GM19193 (cell line): Measurements from ENCODE around the gene SLC9A5.

Source experiments
- POLR2A ChIP-seq: IDR thresholded peaks from 4 replicates; pipeline ENCODE4 v1.6.1; 2011; ENCODE audit not compliant: insufficient read depth, insufficient read length; ENCODE audit errors: extremely low read depth

The SLC9A5 gene

DNA sequence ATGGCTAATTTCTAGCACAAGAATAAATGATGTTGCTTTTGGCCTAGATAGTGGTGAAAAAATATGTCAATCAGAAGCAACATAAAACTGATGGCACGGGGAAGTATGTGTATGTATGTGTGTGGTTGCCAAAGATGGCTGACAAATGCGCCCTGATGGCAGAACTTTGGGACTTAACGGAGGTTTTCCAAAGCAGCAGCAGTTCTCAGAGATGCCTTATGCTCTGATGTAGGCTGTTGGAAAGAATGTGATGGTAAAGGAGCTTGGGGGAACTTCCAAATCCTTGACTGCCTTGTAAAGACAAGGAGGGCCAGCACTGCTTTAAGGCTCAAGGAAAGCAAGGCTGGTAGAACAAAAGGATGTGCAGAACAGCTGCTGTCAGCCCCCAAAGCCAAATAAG lies 61.8 kb downstream of the SLC9A5 start:
- no peak for TF ChIP-seq POLR2A

- no peak for TF ChIP-seq POLR2A
Observed at GRCh38 chr16:67311607-67312488, 63.1 kb downstream of the SLC9A5 start.

DNA sequence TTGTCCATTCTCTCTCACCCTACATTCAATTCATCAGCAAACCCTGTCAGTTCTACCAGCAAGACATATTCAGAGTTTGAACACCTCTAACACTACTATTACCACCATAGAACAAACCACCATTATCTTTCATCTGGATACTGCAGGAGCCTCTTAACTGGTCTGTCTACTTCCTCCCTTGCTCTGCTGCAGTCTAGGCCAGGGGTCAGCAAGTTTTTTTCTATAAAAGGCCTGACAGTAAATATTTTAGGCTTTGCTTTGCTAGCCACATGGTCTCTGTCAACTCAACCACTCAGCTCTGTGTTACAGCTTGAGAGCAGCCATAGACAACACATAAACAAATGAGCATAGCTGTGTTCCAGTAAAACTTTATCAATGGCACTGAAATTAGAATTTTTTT lies 63.9 kb downstream of the SLC9A5 start:
- TF ChIP-seq POLR2A, result no peak

- no peak for TF ChIP-seq POLR2A
Observed at GRCh38 chr16:67317853-67318252, 69.1 kb downstream of the SLC9A5 start.
